HG03520 (cell line): ENCODE results near the gene DNAJB1.
"Not testable (repeated sequence)": the region's sequence is repeated elsewhere in the genome, so short reads cannot be mapped to it uniquely, and the experiment has no call there.

ENCODE experiments used
- ATAC-seq: cut with Tn5 transposase; IDR thresholded peaks from one replicate; pipeline ENCODE4 v1.9.1; 2021; ENCODE audit warnings: mild to moderate bottlenecking, moderate library complexity; ENCODE audit not compliant: unreplicated experiment

DNAJB1 gene

DNA sequence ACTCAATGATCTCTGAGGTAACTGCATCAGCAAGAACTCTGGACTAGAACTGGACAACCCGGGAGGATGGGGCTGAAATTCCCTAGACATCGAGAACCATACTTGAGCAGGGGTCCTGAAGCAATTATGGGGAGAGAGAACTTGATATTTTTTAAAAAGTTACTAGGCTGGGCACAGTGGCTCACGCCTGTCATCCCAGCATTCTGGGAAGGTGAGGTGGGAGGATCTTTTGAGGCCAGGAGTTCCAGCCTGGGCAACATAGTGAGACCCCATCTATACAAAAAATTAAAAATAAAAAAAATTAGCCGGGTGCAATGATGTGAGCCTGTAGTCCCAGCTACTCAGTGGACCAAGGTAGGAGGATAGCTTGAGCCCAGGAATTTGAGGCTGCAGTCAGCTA, 2.3 kb upstream of the DNAJB1 start:
- no peak for ATAC-seq

DNA sequence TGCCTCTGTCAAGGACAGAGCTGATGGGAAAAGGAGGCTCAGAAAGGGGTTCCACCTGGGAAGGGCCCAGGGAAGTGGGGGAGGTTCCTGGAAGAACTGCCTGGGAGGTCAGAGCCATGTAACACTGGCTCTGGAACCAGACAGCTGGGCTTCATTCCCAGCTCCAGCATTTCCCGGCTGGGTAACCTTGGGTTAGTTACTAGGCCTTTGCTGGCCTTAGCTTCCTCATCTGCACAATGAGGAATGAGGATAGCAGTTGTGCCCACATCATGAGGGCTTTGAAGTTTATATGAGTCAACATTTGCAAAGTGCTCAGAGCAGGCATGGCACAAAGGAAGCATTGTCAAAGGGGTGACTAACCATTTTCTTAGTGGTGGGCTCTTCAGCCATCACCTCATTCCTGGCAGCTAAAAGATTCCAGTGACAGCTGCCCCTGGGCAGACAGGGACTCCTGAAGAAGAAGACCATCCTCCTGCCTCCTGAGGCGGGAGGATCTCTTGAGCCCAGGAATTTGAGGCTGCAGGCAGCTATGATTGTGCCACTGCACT, 1.7 kb upstream of the DNAJB1 start:
- ATAC-seq = no peak

DNA sequence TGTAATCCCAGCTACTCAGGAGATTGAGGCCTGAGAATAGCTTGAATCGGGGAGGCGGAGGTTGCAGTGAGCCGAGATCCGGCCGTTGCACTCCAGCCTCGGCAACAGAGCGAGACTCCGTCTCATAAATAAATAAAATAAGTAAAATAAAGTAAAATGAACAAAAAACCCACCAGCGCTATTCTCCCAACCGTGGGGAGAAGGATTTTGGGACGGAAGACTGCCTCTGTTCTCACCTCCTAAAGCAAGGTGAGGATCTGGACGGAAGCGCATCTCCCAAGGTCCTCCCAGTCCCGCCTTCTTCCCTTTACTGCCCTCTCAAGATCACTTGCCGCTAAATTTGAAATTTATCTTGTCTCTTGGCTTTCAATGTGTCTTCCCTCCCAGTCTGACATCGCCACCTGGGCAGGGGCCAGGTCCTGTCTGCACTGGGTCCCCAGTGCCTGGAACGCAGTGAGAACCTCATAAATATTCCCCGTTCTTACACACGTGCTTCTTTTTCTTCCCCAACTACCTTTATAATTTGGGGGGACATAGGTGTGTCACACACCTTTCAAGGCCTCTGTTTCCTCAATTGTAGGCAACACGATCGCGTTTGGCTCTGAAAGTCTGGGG, 1.2 kb upstream of the DNAJB1 start:
- no peak for ATAC-seq

DNA sequence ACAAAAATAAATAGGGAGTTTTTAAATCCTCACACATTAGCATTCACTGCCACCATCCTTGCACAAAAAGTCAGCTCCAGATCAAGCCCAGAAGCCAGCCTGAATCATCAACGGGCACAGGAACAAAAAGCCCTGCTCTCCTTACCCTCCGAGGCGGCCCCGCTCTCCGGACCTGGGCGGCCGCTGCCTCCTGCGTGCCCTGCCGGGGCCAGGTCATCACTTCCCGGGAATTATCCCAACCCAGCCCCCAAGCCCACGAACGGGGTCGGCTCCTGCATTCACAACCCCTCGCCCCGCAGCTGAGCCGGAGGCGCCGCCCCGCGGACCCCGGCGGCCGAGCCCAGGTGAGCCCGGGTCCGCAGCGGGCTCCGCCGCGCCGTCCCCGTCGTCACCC, 754 bp downstream of the DNAJB1 start:
- ATAC-seq = no peak

DNA sequence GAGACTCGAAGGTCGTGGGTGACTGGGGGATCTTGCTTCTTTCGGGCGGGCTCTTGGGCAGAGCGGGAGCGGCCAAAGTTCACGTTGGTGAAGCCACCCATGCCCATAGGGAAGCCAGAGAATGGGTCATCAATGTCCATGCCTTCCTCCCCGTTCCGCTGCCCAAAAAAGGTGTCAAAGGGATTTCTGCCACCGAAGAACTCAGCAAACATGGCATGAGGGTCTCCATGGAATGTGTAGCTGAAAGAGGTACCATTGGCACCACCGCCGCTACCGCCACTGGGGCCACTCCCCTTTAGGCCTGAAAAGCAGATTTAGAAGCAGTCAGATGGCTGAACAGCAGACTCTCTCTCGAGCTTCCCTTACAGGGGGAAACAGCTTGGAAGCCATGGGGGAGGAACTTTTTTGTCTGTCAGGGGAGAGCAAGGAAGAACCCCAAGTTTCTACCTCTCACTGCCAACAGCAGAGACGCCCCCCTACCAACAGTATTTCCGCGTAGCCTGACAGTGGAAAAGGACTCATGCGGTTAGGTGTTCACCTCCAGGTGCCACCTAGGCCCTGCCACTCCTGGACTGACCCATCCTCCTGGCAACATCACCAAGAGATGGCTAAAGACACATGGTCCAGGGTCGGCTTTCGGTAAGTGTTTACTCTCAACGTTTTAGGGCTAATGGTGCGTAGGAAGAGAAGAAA, 1.3 kb downstream of the DNAJB1 start:
- ATAC-seq = no peak

DNA sequence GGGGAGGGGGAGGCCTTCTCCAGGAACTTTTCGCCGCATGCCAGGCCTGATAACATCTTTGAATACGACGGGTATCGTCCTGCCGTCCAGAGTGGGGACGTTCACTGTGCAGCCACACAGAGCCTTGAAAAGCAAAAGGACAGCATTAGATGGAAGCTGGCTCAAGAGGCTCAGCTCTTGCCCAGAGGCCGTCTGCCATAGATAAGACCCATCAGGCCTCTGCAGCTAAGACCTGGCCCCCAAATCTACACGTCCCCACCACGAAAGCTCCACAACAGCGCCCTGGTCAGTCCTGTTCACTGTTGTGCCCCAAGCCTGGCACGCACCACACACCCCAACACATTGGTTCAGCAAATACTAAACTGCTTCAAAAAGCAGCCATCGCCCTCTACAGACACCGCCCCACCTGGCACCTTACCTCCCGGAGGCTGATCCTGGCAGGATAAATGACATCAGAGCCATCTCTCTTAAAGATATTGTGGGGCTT, 2.1 kb downstream of the DNAJB1 start:
- no peak for ATAC-seq

DNA sequence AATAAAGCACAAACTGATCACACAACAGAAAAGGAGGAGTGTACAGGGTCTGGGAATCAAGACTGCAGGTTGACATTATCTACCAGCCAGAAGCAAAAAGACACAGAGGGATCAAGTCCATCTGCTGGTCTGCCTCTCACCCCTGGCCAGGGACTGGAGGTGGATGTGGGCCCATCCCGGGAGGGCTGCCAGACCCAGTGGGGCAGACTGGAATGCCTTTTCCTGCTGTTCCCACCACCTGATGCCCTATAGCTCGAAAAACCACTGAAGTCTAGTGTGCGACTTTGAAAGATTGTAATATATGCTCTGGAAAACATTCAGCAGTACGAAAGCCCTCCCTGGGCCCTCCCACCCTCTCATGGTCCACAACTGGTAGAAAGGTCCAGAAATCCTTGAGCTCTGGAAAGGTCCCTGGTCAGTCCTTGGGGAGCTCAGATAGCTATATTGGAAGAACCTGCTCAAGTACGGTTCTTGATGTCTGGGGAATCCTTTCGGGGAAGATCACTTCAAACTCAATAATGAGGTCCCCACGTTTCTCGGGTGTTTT, 2.6 kb downstream of the DNAJB1 start:
- no peak for ATAC-seq

DNA sequence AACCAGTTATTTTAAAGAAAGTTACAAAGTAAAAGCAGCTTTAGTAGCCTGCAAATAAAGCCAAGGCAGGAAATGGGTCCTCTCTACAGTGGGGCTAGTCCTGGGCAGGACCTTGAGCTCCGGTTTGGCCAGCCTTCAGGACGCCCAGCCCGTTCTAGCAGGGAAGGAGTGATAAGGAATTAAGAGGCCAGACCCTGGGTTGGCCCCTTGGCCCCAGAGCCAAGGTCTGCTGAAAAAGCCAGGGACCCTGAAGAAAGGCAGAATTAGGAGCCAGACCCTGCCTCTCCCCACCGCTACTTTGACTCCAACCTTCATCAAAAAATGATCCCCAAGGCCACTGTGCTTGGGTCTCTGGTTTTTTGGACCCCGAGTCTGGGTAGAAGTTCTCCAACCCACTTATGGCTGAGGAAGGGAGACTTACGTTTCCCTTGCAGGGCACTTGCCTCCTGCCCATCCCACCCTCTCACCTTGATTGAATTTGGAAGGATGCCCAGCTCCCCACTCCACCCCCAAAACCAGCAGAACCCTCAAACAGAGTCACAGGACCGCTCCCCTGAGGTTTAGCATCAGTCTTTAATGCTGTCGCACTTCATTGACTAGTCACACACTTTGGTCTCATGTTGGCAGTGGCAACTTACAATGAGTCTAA, 3.9 kb downstream of the DNAJB1 start:
- no peak for ATAC-seq

DNA sequence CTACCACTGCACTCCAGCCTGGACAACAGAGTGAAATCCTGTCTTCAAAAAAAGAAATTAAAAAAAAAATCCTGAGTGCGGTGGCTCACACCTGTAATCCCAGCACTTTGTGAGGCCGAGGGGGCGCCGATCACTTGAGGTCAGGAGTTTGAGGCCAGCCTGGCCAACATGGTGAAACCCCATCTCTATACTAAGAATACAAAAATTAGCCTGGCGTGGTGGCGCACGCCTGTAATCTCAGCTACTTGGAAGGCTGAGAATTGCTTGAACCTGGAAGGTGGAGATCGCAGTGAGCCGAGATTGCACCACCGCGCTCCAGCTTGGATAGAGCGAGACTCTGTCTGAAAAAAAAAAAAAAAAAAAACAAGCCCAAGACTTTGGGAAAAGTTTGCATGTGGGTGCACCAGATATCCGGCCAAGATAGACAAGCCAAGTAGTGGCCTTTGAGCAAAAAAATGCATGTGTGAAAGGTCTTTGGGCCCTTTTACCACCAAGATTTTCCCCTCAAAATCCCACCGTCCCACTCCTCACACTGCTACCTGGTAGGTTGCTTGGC, 5.7 kb downstream of the DNAJB1 start:
- ATAC-seq = no peak

DNA sequence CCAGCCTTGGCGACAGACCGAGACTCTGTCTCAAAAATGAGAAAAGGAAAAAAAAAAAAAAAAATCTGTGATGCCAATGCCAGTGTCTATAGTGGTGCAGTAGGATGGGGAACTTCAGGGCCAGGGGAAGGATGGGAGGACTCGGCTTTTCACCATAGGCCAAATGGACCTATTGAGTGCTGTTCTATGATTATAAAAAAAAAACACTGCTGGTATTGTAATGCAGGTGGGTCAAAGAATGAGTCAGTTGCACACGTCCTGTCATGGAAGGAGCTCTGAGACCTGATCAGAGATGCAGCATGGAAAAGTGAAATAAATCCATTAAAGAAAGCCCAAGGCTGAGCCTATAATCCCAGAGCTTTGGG, 7.0 kb downstream of the DNAJB1 start:
- ATAC-seq = no peak

DNA sequence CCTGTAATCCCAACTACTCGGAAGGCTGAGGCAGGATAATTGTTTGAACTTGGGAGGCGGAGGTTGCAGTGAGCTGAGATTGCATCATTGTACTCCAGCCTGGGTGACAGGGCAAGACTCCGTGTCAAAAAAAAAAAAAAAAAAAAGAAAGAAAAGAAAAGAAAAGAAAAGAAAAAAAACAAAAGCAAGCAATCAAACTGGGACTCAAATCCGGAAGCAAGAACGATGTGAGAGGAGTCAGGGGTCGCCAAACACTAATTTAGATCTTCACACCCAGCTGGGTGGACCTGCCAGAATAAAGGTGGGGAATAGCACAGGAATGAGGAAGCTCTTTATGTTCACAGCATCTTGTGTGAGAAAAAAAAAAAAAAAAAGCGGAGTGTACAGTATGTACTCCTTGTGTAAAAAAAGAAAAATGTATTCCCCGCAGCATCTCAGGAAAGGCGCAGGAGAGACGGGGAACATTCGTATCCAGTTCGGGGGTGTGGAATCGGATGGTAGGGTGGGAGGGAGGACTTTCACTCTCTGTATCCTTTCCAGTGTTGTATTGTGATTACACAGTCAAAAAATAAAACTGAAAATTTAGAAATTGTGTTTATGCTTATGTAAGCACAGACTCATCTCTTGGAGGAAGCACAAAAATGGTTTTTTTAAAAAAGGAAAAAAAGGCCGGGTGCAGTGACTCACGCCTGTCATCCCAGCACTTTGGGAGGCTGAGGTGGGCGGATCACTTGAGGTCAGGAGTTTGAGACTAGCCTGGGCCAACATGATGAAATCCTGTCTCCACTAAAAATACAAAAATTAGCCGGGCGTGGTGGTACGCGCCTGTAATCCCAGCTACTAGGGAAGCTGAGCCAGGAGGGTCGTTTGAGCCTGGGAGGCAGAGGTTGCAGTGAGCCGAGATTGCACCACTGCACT, 7.6 kb downstream of the DNAJB1 start:
- no peak for ATAC-seq

DNA sequence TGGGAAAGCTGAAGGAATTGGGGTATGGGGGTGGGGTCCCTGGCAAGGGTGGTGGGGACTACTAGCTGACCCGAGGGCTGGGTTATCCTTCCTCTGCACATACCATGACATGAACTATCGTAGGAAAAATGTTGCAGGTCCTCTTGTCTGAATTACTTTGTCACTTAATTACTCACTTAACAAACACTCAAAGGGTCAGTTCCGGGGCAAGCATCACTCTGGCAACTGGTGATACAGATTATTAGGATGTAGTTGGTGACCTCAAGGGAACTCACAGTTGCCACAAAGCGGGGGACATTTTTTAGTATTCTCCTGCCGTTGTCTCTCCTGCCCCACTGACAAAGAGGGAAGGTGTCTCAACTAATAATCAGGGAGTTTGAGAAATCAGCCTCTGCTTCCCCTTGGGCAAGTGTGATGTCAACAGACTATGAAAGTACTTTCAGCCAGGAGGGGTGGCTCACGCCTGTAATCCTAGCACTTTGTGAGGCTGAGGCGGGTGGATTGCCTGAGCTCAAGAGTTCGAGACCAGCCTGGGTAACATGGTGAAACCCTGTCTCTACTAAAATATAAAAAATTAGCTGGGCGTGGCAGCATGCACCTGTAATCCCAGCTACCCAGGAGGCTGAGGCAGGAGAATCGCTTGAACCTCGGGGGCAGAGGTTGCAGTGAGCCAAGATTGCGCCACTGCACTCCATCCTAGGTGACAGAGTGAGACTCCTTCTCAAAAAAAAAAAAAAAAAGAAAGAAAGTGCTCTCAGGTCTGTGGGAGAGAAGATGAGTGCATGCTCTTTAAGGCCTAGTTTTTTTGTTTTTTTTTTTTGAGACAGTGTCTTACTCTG, 10.3 kb downstream of the DNAJB1 start:
- ATAC-seq = no peak

DNA sequence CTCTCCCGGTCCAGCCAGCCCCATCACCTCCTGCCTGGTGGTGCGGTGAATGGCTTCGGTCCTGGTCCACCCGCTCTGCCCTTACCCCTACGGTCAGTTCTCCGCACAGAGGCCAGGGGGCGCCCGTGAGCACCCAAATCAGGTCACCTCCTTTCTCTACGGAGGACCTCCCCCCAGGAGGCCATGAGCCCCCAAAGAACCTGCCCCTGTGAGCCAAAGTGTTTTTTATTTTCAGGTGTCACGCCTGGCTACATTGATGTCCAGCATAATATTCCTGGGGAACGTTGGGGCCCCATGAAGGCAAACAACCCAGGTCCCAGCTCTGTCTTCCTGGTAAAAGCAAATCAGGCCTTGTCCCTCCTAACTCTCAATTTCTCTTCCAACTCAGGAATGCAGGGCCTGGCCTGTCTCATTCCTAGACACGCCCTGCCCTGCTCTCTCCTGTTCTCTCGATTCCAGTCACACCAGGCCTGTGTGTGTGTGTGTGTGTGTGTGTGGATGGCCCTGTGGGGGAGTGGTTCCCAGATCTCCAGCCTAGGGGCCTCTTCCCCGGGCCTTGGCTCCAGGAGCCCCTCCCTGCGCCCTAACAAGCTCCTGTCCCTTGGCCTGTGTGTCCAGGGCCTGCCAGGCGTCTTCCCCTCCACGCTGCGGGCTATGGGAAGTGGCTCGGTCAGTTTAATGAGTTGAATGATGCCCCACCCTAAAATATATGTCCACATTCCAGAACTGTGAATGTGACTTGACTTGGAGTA, 12.5 kb downstream of the DNAJB1 start:
- no peak for ATAC-seq

DNA sequence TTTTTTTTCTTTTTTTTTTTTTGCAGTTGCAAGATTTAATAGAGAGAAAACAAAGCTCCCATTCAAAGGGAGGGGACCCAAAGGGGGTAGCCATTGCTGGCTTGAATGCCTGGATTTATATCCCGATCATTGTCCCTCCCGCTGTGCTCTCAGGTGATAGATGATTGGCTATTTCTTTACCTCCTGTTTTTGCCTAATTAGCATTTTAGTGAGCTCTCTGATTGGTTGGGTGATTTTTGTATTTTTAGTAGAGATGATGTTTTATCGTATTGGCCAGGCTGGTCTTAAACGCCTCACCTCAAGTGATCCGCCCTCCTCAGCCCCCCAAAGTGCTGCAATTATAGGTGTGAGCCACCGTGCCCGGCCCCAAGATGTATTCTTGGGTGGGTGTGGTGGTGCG, 13.6 kb downstream of the DNAJB1 start:
- ATAC-seq = not testable (repeated sequence)

DNA sequence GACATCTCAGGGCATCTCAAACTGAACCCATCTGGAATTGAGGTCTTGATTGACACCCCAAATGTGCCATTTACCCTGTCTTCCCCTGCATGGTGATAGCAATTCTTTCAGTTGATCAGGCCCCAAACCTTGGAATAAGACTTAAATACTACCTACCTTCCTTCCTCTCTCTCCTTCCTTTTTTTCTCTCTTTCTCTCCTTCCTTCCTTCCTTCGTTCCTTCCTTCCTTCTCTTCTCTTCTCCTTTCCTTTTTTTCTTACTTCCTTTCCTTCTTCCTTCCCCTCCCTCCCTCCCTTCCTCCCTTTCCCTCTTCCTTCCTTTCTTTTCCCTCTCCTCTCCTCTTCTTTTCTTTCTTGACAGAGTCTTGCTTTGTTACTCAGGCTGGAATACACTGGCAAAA, 14.9 kb downstream of the DNAJB1 start:
- ATAC-seq = no peak

DNA sequence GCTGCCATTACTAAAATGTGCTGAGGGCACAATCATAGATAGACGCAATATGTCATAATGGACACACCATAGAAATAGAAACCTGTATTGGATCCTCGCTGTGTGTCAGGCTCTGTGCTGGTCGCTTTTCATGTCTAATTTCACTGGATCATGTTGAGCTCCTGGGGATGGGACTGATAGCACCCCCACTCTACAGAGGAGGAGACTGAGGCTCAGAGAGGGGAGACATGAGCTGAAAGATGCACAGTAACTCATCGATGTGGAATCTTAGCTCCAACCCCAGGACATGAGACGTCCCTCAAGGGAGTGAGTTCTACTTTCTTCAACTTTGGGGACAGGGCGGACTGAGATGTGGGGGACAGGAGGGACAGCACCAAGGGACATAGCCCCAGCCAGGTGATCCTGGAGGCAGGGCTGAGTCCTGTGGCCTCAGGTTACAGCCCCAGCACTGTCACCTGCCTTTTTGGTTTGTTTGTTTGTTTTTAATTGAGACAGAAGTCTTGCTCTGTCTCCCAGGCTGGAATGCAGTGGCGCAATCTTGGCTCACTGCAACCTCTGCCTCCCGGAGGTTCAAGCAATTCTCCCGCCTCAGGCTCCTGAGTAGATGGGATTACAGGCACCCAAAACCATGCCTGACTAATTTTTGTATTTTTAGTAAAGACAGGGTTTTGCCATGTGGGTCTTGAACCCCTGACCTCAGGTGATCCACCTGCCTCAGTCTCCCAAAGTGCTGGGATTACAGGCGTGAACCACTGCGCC, 15.7 kb downstream of the DNAJB1 start:
- ATAC-seq = no peak

DNA sequence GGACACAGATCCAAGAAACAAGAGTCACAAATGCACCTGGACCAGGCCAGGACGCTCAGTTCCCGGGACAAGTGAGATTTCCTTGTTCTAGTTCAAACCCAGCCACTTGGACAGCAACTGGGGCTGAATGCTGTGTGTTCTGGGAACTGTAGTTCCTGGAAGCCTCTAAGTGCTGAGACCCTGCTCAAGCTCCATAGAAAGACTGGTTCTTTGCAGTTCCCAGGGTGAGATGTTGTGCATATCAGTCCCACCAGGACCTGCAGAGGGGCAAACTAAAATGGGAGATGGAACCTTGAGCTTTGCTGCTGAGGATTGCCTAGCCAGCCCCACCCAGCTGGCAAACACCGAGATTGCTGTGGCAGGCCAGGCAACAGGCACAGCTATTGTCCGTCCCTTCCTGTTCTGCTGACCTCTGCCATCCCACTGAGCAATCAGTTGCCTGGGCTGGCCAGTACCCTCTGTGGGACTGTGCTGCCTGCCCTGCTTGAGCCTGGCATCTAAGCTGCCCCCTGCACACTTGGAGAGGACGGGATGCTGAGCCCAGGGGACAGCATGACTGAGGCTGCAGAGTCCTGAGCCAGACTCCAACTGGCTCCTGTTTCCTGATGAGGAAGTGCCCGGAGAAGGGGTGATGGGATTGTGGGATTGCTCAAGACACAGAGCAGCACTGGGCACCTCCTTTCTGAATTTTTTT, 20.8 kb downstream of the DNAJB1 start:
- ATAC-seq = no peak

DNA sequence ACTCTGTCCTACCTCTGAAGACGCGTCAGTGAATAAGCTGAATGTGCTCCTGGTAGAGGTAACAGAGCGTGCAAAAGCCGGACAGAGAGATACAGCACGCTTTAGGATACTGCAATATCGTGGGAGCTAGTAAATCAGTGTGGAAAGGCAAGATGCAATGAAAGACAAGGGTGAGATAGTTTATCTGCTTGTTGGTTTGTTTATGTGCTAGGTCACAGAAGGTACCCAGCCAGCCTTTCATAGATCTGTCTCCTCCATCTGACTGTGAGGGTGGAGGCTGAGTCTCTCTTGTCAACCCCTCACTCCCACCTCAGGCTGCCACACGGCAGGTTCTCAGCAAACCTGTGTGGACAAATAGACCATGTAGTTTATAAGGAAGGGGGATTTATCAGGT, 21.4 kb downstream of the DNAJB1 start:
- ATAC-seq = no peak
